Keratinocyte (primary cell): Measurements from ENCODE around the gene NT5DC1.

ENCODE experiments used
- EZH2 ChIP-seq: IDR thresholded peaks from one replicate; pipeline ENCODE4 v1.6.1; 2012; ENCODE audit warnings: inconsistent platforms, mild to moderate bottlenecking, low read length, moderate library complexity
- TF ChIP-seq, protein P1 (sequence below), 3 experiments: IDR thresholded peaks in 1 of 3; conservative IDR thresholded peaks in 1 of 3; optimal IDR thresholded peaks in 1 of 3; 2 replicates in 2 of 3; 3 replicates in 1 of 3; pipeline versions ENCODE3 to v1.5.1; 2011; ENCODE audit warnings: low read length in 3 of 3, mild to moderate bottlenecking in 3 of 3, moderate library complexity in 2 of 3, control low read depth in 1 of 3, inconsistent platforms in 1 of 3; ENCODE audit not compliant: insufficient read depth in 2 of 3; ENCODE audit errors: extremely low read depth in 1 of 3

GRCh38 chr6:116175344-116175743 is 74.7 kb downstream of the NT5DC1 start:
- TF ChIP-seq, protein P1, sequence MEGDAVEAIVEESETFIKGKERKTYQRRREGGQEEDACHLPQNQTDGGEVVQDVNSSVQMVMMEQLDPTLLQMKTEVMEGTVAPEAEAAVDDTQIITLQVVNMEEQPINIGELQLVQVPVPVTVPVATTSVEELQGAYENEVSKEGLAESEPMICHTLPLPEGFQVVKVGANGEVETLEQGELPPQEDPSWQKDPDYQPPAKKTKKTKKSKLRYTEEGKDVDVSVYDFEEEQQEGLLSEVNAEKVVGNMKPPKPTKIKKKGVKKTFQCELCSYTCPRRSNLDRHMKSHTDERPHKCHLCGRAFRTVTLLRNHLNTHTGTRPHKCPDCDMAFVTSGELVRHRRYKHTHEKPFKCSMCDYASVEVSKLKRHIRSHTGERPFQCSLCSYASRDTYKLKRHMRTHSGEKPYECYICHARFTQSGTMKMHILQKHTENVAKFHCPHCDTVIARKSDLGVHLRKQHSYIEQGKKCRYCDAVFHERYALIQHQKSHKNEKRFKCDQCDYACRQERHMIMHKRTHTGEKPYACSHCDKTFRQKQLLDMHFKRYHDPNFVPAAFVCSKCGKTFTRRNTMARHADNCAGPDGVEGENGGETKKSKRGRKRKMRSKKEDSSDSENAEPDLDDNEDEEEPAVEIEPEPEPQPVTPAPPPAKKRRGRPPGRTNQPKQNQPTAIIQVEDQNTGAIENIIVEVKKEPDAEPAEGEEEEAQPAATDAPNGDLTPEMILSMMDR (optimal IDR thresholded peaks at IDR 0.05 in 1 of 3, IDR thresholded peaks at IDR 0.05 in 1 of 3, conservative IDR thresholded peaks at IDR 0.05 in 1 of 3; ENCODE audit: extremely low read depth in 1 of 3, insufficient read depth in 2 of 3, low read length in 3 of 3) = no peak
- no peak for TF ChIP-seq EZH2
